Smooth muscle cell of the coronary artery (primary cell): ENCODE results near the gene INO80B. TPM values are rescaled to one million over a fixed set of nuclear protein-coding genes. Genes with fewer than 3 reads are reported as not detected.

Experiments used
- total RNA-seq: library from RNA; depleted of rRNA; stranded (reverse); fragments of >200 nt; gene quantifications from 2 replicates; pipeline ENCODE4 v1.2.3, GENCODE V29; 2014; ENCODE audit warnings: low replicate concordance

INO80B gene
- total RNA-seq: 9.2 and 41.0 TPM in 2 replicates

DNA sequence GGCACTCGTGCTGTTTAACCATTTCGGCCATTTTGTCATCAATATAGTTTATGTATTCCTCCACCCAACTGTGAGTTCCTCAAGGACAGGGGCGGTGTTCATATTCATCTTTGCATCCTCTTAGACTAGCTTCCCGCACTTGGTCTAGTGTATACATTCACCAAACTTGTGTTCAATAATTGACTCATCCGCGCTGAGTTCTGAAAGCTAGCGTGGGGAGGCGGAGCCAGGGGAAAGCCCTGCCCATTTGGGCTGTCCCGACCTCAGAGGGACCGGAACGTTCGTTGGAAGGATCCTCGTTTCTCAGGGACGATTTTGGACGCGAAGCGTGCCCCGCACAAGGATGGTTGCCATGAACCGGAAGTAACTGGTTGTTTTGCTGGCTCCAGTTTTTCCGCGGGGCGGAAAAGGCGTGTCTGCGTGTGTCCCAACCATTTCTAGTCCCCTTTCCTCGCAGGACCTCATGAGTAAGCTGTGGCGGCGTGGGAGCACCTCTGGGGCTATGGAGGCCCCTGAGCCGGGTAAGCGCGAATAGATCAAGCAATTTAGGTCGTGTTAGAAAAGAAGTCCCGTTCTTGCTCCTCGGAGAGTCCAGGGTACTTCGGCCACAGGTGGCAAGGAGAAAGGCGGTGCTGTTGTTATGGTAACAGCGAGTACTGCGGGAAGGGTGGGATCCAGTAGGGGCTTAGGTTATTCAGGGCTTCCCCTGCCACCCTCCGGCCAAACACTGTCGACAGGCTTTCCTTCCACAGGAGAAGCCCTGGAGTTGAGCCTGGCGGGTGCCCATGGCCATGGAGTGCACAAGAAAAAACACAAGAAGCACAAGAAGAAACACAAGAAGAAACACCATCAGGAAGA, at the start of gene INO80B:
INO80B (plus strand) TSS at position 434 of the 858 bp plus-strand sequence; CDS start at position 464, 30 bp downstream.

DNA sequence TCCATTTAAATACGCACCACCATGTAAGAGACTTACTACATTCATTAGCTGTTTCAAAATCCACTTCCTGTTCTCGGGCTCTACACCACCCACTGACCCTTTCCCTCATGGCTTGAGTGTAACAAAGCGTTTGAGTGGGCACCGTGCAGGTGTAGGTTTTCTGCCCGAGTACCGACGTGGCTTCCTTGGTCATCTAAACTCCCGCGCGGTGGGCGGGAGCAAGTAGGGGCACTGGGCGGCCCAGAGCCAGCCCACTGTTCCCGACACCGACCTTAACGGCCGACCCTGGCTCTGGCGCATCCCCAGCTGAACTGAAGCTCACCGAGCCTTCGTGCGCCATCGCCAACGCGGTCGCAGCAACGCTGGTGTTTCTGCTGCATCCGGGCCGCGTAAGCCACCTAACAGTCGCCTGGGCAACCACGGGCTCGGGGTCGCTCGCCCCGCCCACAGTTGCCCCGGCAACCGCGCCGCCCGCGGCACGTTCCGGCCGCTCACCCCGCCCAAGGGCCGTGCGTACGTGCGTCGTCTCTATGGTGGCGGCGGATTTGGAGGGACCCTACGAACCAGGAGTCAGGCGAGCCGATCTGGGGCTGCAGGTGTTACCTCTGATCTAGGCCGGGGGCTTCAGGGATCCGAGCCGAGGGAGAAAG, 33.5 kb upstream of the INO80B start, which contains the start of the genes C2orf81 and WDR54:
C2orf81 (minus strand) TSS at position 399 of the 650 bp plus-strand sequence; CDS start at position 340, 59 bp downstream.
WDR54 (plus strand) TSS at position 510 of the 650 bp plus-strand sequence. CDS start 424 bp downstream, outside the sequence.

DNA sequence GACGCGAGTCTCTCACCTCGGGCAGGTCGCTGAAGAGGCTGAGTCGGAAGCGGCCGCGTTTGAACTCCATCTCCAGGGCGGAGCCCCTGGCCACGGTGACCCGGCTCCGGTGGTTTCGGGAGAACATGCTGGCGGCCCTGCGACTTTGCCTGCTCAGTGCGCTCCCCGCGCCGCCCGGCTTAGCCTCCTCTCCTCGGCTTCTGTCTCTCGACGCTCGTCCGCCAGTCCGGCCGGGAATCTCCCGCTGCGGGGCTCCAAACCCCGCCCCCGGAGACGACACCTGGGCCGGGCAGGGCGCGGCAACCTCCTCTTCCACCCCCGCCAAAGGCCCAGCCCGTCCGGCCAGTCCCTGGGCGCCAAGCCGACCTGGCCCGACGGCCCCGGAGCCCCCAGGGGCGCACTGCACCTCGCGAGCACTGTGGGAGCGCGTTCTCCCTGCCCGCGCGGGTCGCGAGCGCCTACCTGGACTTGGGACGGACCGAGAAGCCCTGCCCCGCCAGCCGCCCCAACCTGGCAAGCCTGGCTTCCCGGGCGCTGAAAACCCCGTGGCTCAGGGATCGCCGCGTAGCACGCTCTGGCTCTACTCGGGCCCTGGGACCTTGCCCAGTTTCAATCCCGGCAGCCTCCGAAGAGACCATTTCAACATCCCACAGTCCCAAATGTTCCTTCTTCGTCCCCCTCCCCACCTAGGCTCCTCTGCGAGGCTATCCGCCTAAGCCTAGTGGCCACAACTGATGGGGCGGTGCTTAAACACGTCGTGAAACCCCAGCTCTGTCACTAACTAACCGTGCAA, 13.0 kb upstream of the INO80B start, which contains the start of gene RTKN:
RTKN (minus strand) TSS at position 248 of the 793 bp plus-strand sequence; CDS start at position 127, 121 bp downstream.

DNA sequence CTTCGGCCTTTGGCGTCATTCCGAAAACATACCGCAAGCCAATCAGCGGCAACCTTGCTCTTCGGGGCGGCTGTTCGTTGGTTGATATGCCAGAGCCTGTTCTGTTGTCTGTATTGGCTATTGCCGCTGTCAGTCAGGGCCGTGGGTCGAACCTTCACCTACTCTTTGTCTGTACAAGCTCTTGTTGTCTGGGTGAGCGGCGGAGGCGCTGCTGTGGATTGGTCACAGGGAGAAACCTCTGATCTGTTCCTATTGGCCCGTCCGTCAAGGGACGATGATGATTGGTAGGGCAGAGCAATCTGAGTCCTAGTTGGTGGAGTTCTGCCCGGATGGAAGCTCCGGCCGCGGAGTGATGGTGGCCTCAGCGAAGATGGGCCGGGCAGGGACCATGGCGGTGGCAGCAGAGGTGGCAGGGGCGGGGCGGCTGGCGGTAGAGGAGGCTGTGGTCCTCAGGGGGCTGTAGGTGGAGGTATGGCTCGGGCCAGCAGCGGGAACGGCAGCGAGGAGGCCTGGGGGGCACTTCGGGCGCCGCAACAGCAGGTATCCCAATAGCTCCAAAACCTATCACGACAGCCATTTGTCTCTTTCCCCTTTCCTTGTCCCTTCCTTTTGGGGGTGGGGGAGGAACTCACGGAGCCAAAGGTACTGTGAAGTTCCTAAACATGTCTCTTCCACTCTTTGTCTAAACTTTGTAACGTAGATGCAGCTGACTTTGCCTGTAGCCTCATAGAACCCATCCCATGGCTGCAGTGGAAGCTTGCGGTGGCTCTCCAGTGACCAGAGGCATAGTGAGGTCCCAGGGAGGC, 3.4 kb downstream of the INO80B start, which contains the start of gene WBP1:
WBP1 (plus strand) TSS at position 307 of the 806 bp plus-strand sequence; CDS start at position 472, 165 bp downstream.

DNA sequence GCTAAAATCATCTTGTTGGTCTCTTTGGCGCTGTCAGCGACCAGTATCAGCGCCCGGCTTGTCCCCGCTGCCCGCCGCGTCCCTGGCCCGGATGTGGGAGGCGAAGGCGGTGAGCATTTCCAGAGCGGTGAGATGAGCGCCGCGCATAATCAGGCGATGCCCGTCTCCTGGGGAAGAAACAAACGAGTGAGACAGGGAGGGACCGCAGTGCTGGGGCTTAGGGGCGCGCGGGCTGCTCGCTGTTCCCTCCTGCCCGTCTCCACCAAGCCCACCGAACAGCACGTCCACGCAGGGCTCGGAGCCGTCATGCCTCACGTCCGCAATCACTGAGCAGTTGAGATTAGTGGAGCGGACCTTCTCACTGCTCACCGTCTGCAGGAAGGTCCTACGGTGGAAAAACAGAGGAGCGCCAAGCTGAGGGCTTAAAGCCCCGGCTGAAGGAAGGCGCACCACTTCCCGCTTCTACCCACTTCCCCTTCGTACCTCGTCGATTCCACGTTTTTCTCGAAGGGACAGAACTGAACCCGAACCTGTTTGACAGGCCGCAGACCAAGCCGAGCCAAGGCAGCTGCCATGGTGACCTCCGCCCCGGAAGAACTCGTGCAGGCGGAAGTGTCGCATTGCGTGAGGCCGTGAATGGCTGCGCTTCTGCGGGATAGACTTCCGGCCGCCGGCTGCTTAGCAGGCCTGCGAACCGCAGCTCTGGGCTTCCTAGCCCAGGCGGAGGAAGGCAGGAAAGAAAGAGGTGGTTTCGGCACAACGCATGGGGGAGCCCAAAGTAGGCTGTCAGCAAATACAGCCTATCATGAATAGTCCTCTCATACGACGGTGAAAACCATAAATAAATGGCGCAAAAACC, 17.4 kb downstream of the INO80B start, which contains the start of gene MRPL53:
MRPL53 (minus strand) TSS at position 595 of the 859 bp plus-strand sequence; CDS start at position 575, 20 bp downstream.

DNA sequence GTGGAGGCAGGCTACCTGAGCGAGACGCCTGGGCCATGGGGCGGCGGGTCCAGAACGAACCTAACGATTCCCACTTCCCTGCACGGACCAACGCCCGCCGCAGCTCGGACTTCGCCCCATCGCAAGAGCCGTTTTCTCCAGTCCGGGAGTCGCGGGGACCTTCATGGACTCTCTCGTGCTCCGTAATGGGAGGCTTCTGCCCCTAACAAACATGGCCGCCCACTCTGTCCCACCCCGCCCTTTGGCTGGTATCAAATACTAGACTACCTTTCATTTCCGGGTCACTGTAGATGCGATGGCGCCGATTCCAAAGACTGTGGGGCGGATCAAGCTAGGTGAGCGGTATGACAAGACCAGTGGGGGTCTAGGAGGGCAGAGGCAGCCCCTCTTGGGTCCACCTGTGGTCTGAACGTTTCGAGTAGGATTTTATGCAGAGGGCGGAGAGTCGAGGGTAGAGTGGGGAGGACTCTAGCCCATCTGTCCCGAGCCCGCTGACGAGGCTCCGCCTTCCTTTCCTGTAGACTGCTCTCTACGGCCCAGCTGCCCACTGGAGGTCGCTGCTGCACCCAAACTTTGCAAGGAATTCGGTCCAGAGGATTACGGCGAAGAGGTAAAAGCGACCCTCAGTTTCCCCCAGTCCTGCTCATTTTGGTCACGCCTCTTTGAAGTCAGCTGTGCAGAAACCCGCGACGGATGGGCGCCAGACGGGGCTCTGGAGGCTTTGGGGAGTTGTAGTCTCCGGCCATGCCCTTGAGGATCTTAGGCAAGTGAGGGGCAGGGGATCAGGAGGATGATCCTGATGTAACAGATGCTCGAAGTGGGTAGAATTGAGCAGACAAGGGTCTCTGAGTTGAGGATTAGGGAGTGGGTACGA, 28.2 kb downstream of the INO80B start, which contains the start of the genes CCDC142 and TTC31:
CCDC142 (minus strand) TSS at position 198 of the 874 bp plus-strand sequence; CDS start at position 37, 161 bp downstream.
TTC31 (plus strand) TSS at position 281 of the 874 bp plus-strand sequence; CDS start at position 296, 15 bp downstream.

DNA sequence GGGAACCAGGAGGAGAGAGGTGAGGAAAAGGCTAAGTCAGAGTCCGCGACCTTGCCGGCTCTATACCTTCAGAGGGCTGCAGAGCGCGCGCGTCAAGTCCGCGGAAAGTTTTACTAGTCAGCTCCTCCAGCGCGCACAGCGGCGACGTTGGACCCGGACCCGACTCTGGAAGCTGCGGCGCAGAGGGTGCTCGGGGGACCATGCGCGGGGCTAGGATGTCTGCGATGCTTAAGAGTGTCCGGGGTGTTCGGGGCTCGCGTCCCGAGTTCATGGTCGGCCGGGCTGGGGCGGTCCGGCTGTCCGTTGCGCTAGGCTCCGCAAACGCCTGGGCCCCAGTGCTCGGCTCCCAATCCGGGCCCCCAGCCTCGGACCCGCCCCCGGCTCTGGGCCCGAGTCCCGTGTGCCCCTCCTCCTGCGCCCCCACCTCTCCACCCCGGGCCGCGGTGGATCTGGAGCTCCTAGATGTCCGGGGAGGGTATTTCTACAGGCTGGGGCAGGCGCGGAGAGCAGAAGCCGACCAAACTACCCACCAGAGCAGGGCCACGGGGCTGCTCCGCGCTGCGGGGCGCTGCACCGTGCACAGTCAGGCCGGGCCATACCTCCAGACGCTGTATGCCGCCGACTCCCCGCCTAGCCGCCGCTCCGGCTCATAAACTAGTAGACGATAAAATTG, 44.5 kb downstream of the INO80B start, which contains the start of gene LBX2:
LBX2 (minus strand) TSS at position 337 of the 673 bp plus-strand sequence; CDS start at position 271, 66 bp downstream.

DNA sequence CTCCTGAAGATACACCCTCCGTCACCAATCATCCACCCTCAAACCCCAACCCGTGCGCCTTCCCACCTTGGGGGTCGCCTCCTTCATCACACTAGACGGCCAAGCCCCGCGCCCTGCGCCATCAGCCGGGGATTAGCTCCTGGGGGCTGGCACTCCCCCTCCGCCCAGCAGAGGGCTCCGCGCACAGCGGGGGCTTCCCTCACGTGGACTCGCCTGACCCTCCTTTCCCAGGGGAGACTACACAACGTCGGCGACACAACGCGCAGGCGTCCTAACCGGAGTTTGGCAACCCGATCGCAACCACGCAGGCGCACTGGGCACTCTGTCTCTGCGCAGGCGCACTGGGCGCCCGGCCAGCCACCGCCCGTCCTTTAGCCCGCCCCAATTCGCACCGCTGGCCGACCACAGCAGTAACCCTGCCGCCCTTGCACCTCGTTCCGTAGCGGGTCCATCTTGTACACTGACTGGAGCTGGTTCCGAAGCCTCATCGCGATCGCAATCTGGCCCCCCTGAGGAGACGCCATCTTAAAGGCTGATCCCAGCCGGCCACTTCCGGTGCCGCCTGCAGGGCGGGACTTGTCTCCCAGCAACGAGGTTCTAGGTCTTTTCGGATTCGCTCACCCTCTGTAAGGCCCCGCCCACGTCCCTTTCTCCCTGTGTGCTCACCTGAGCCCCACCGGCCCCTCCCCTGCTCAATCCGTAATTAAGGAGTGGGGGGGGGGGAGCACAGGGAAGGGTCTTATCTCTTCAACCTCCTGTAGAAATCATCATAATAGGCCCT, 52.4 kb downstream of the INO80B start, which contains the start of gene PCGF1:
PCGF1 (minus strand) TSS at position 551 of the 781 bp plus-strand sequence; CDS start at position 524, 27 bp downstream.

Other genes with a start within 250 kb of the INO80B start
- 0.08 TPM in 1 of 2 replicates, not detected in the other for gene SLC4A5, start 111.7 kb upstream of the INO80B start, total RNA-seq
- 180 and 332 TPM in 2 replicates for gene DCTN1, start 74.8 kb upstream of the INO80B start, total RNA-seq
- gene C2orf81, start 33.5 kb upstream of the INO80B start, total RNA-seq: 0.59 and 0.98 TPM in 2 replicates
- 31.8 and 40.5 TPM in 2 replicates for gene WDR54, start 33.4 kb upstream of the INO80B start, total RNA-seq
- 11.0 and 16.5 TPM in 2 replicates for gene RTKN, start 13.2 kb upstream of the INO80B start, total RNA-seq
- gene WBP1, start 3.4 kb downstream of the INO80B start, total RNA-seq: 68.7 and 75.7 TPM in 2 replicates
- gene MOGS, start 10.3 kb downstream of the INO80B start, total RNA-seq: 42.6 and 54.5 TPM in 2 replicates
- 54.0 and 95.4 TPM in 2 replicates for gene MRPL53, start 17.6 kb downstream of the INO80B start, total RNA-seq
- 14.8 and 20.5 TPM in 2 replicates for gene CCDC142, start 27.9 kb downstream of the INO80B start, total RNA-seq
- 7.8 and 8.2 TPM in 2 replicates for gene TTC31, start 28.0 kb downstream of the INO80B start, total RNA-seq
- gene LBX2, start 44.5 kb downstream of the INO80B start, total RNA-seq: 0.30 and 0.94 TPM in 2 replicates
- 21.1 and 36.6 TPM in 2 replicates for gene PCGF1, start 52.6 kb downstream of the INO80B start, total RNA-seq
- not detected in 2 replicates for gene TLX2, start 59.4 kb downstream of the INO80B start, total RNA-seq
- not detected in 2 replicates for gene DQX1, start 71.1 kb downstream of the INO80B start, total RNA-seq
- 78.0 and 99.1 TPM in 2 replicates for gene AUP1, start 74.6 kb downstream of the INO80B start, total RNA-seq
- gene HTRA2, start 74.8 kb downstream of the INO80B start, total RNA-seq: 41.3 and 60.8 TPM in 2 replicates
- gene LOXL3, start 98.9 kb downstream of the INO80B start, total RNA-seq: 25.5 and 62.8 TPM in 2 replicates
- 21.3 and 32.8 TPM in 2 replicates for gene DOK1, start 99.6 kb downstream of the INO80B start, total RNA-seq
- 0.08 TPM in 1 of 2 replicates, not detected in the other for gene M1AP, start 193.2 kb downstream of the INO80B start, total RNA-seq
- 5.5 and 5.6 TPM in 2 replicates for gene SEMA4F, start 199.2 kb downstream of the INO80B start, total RNA-seq